ENCODE data around the gene GPC1. TPM values are rescaled to one million over a fixed set of nuclear protein-coding genes. Genes with fewer than 3 reads are reported as not detected.

GPC1 gene
- total and polyA plus RNA-seq, 4 donors: 28.0 to 66.8 (median 47.5) TPM

DNA sequence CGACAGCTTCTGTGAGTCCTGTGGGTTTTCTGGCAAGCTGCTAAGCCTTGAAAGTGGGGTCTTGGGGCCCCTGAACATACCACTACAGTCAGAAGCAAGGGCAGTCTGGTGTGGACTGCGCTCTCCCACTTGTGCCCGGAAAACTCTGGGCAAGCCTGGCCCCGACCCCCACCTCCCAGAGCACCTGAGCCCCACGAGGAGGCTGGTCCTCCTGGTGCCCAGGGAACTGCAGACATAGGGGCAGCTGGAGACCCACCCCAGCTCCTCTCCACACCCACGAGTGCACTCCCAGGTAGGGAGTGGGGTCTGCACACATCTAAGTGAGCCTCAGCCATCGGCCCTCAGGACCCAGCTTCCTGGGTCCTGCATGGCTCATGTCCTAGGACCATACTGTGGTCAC is 16.2 kb upstream of the GPC1 start:
- DNase-seq: peak in 1 of 2 donors; percentile 24
- ATAC-seq (ENCODE audit: low FRiP score): no peak
- WGBS, 2 donors: 86 to 89% methylated on average over 7 of the region's 7 CpGs

DNA sequence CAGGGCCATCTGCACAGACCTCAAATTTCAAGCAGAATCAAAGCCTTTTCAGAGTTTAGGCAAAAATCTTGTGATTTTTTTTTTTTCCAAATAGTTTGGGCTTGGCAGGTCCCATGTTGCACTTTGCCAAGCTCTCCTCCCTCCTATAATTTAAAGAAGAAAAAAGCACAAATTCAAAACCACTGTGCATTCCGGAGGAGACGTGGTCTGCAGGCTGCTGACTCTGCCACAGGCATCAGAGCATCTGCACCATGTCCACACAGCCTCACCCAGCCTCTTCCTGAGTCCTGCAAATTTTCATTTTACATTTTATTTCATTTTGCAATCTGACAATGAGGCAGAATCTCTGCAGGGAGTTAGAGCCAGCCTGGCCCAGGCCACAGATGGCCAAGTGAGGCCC is 15.7 kb upstream of the GPC1 start:
- Histone ChIP-seq H3K4me3 (ENCODE audit: low read length in 2 of 2) (no peak overlapping the region), H3K36me3 (ENCODE audit: control insufficient read depth in 1 of 2, insufficient read depth in 2 of 2, low read length in 1 of 2) (no peaks in the 10 kb centered on the region), H3K4me1 (ENCODE audit: control insufficient read depth in 1 of 2, insufficient read depth in 2 of 2, low read length in 2 of 2) (no peaks in the 10 kb centered on the region), H3K27ac (ENCODE audit: low read depth in 1 of 2, low read length in 2 of 2) (no peak overlapping the region), H3K27me3 (ENCODE audit: control insufficient read depth in 1 of 2, insufficient read depth in 2 of 2, low read length in 1 of 2) (no peaks in the 10 kb centered on the region), H3K9me3 (ENCODE audit: control insufficient read depth, low read length) (peaks cover 7% of the 10 kb centered on the region)
- DNase-seq (no peak), ATAC-seq (ENCODE audit: low FRiP score) (no peak)
- 21 to 25% methylated on average over 2 of the region's 2 CpGs for WGBS, 2 donors
- intact Hi-C loops (cut with DNase I): no loop called here

More for the DNA sequence above, 16.2 kb upstream of the GPC1 start:
- intact Hi-C loops (cut with DNase I): no loop called here
- Histone ChIP-seq H3K27ac (ENCODE audit: low read depth in 1 of 2, low read length in 2 of 2) (no peak overlapping the region), H3K9me3 (ENCODE audit: control insufficient read depth, low read length) (peaks cover 7% of the 10 kb centered on the region), H3K4me1 (ENCODE audit: control insufficient read depth in 1 of 2, insufficient read depth in 2 of 2, low read length in 2 of 2) (no peaks in the 10 kb centered on the region), H3K36me3 (ENCODE audit: control insufficient read depth in 1 of 2, insufficient read depth in 2 of 2, low read length in 1 of 2) (no peaks in the 10 kb centered on the region), H3K4me3 (ENCODE audit: low read length in 2 of 2) (no peak overlapping the region), H3K27me3 (ENCODE audit: control insufficient read depth in 1 of 2, insufficient read depth in 2 of 2, low read length in 1 of 2) (no peaks in the 10 kb centered on the region)

- H3K9me3 ChIP-seq (ENCODE audit: control insufficient read depth, low read length): peaks cover 7% of the 10 kb centered on the region
- ATAC-seq (ENCODE audit: low FRiP score) (no peak), DNase-seq (peak in 1 of 2 donors; percentile 24)
- H3K27me3 ChIP-seq (ENCODE audit: control insufficient read depth in 1 of 2, insufficient read depth in 2 of 2, low read length in 1 of 2): no peaks in the 10 kb centered on the region
- WGBS, 2 donors: 91 to 95% methylated on average over 18 of the region's 18 CpGs
- no peak overlapping the region for H3K27ac ChIP-seq (ENCODE audit: low read depth in 1 of 2, low read length in 2 of 2)
- no peaks in the 10 kb centered on the region for H3K4me1 ChIP-seq (ENCODE audit: control insufficient read depth in 1 of 2, insufficient read depth in 2 of 2, low read length in 2 of 2)
- intact Hi-C loops (cut with DNase I): no loop called here
- no peak overlapping the region for H3K4me3 ChIP-seq (ENCODE audit: low read length in 2 of 2)
- H3K36me3 ChIP-seq (ENCODE audit: control insufficient read depth in 1 of 2, insufficient read depth in 2 of 2, low read length in 1 of 2): no peaks in the 10 kb centered on the region
Observed at GRCh38 chr2:240420206-240421104, 15.0 kb upstream of the GPC1 start.

DNA sequence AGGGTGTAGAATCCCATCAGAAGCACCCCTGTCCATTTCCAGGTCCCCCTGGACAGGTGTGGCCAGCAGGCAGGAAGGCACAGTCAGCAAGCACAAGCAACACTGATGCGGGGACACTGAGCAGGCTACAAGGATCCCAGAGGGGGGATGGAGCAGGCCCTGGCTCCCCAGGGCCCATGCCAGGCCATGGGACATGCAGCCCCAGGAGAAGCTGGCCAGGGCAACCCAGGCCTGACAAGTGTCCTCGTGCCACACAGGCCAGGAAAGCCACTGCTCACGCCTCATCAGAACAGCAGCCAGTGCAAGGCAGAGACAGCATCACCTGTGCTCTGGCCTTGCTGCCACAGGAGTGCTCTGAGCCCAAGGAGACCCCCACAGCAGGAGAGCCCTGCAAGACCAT is 14.1 kb upstream of the GPC1 start:
- no peak for ATAC-seq (ENCODE audit: low FRiP score)

DNA sequence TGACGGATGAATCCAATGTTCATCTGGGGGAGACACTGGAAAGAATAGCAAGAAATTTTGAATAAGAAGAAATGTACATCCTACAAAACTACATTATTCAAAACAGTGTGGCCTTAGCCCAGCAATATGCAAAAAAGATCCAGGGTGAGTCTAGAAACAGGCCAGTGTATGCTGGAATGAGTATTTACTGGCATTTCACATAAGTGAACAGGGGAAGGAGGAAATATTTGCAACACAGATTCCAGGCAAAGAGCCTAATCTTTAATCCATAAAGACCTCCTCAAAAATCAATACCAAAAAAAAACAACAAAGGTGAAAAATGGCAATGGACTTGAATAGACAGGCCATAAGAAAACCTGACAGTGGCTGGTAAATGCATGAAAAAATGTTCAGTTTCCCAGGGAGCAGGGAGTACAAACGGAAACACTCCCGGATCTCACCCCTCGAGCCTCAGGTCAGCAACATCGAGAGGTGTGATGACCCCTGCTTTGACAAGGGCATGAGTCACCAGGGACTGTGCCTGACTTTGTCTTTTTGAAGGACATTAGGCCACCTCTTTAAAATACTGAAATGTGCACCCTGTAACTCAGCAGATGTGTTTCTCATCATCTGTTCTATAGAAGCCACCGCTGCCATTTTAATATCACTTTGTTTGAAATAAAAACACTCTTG is 12.7 kb upstream of the GPC1 start:
- DNase-seq (no peak), ATAC-seq (ENCODE audit: low FRiP score) (no peak)
- H3K27ac ChIP-seq (ENCODE audit: low read depth in 1 of 2, low read length in 2 of 2): no peak overlapping the region
- intact Hi-C loops (cut with DNase I): no loop called here
- peaks cover 10% of the 10 kb centered on the region for H3K9me3 ChIP-seq (ENCODE audit: control insufficient read depth, low read length)
- H3K4me3 ChIP-seq (ENCODE audit: low read length in 2 of 2): no peak overlapping the region
- 86 to 91% methylated on average over 6 of the region's 6 CpGs for WGBS, 2 donors
- no peaks in the 10 kb centered on the region for H3K27me3 ChIP-seq (ENCODE audit: control insufficient read depth in 1 of 2, insufficient read depth in 2 of 2, low read length in 1 of 2)
- no peaks in the 10 kb centered on the region for H3K36me3 ChIP-seq (ENCODE audit: control insufficient read depth in 1 of 2, insufficient read depth in 2 of 2, low read length in 1 of 2)
- H3K4me1 ChIP-seq (ENCODE audit: control insufficient read depth in 1 of 2, insufficient read depth in 2 of 2, low read length in 2 of 2): no peaks in the 10 kb centered on the region

More for the DNA sequence above, 14.1 kb upstream of the GPC1 start:
- no peaks in the 10 kb centered on the region for H3K4me1 ChIP-seq (ENCODE audit: control insufficient read depth in 1 of 2, insufficient read depth in 2 of 2, low read length in 2 of 2)
- 92 to 95% methylated on average over 3 of the region's 3 CpGs for WGBS, 2 donors
- peaks cover 10% of the 10 kb centered on the region for H3K9me3 ChIP-seq (ENCODE audit: control insufficient read depth, low read length)
- H3K27me3 ChIP-seq (ENCODE audit: control insufficient read depth in 1 of 2, insufficient read depth in 2 of 2, low read length in 1 of 2): no peaks in the 10 kb centered on the region
- no peak overlapping the region for H3K27ac ChIP-seq (ENCODE audit: low read depth in 1 of 2, low read length in 2 of 2)
- H3K4me3 ChIP-seq (ENCODE audit: low read length in 2 of 2): no peak overlapping the region
- intact Hi-C loops (cut with DNase I): no loop called here
- DNase-seq: no peak
- no peaks in the 10 kb centered on the region for H3K36me3 ChIP-seq (ENCODE audit: control insufficient read depth in 1 of 2, insufficient read depth in 2 of 2, low read length in 1 of 2)

GRCh38 chr2:240423788-240424191 is 11.7 kb upstream of the GPC1 start:
- H3K4me3 ChIP-seq (ENCODE audit: low read length in 2 of 2): no peak overlapping the region
- 87 to 93% methylated on average over 17 of the region's 17 CpGs for WGBS, 2 donors
- ATAC-seq (ENCODE audit: low FRiP score) (no peak), DNase-seq (peak in 1 of 2 donors; percentile 39)
- no peaks in the 10 kb centered on the region for H3K27me3 ChIP-seq (ENCODE audit: control insufficient read depth in 1 of 2, insufficient read depth in 2 of 2, low read length in 1 of 2)
- no peak overlapping the region for H3K27ac ChIP-seq (ENCODE audit: low read depth in 1 of 2, low read length in 2 of 2)
- peaks cover 7% of the 10 kb centered on the region for H3K9me3 ChIP-seq (ENCODE audit: control insufficient read depth, low read length)
- no peaks in the 10 kb centered on the region for H3K36me3 ChIP-seq (ENCODE audit: control insufficient read depth in 1 of 2, insufficient read depth in 2 of 2, low read length in 1 of 2)
- no peaks in the 10 kb centered on the region for H3K4me1 ChIP-seq (ENCODE audit: control insufficient read depth in 1 of 2, insufficient read depth in 2 of 2, low read length in 2 of 2)
- intact Hi-C loops (cut with DNase I): no loop called here

DNA sequence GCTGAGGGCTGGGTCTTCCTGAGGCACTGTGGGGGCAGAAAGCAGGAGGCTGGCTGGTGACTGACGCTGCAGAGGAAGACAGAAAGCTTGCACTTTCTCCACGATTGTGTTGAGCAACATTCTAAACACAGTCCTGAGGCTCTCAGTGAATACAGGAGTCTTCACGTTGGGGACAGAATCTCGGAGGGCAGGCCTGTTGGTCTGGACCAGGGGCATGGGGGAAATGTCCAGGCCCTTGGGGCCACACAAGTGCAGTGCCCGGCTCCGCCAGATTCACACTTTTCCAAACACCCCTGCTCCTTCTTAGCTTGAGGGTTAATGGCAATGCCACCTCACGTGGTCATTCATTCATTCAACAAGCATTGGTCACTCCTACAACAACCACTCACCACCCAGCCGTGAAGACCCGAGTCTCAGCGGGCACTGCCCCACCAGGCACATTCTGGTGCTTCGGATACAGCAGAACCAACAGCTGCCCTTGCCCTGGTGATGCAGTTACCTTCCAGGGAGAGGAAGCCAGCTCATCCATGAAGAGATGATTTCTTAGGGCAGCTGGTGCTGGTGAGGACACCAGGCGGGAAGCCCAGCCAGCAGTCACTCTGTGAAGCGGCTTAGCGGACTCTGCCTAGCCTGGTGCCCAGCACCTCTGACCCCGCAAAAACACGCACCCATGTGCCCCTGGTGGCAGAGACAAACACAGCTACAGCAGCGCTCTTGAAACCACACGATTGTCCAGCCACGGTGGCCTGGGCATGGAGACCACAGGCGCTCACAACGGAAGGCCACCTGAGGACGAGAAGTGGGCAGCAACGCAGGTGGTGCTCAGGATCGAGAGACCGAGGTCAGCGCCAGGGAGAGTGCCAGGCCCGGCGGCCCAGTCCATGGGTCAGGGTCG is 10.9 kb upstream of the GPC1 start:
- no peaks in the 10 kb centered on the region for H3K27me3 ChIP-seq (ENCODE audit: control insufficient read depth in 1 of 2, insufficient read depth in 2 of 2, low read length in 1 of 2)
- intact Hi-C loops (cut with DNase I): no loop called here
- peaks cover 7% of the 10 kb centered on the region for H3K9me3 ChIP-seq (ENCODE audit: control insufficient read depth, low read length)
- no peaks in the 10 kb centered on the region for H3K36me3 ChIP-seq (ENCODE audit: control insufficient read depth in 1 of 2, insufficient read depth in 2 of 2, low read length in 1 of 2)
- peak; percentile 32 to 36 for DNase-seq
- no peak for ATAC-seq (ENCODE audit: low FRiP score)
- no peaks in the 10 kb centered on the region for H3K4me1 ChIP-seq (ENCODE audit: control insufficient read depth in 1 of 2, insufficient read depth in 2 of 2, low read length in 2 of 2)
- no peak overlapping the region for H3K27ac ChIP-seq (ENCODE audit: low read depth in 1 of 2, low read length in 2 of 2)
- WGBS, 2 donors: 90 to 93% methylated on average over 29 of the region's 29 CpGs
- H3K4me3 ChIP-seq (ENCODE audit: low read length in 2 of 2): no peak overlapping the region

DNA sequence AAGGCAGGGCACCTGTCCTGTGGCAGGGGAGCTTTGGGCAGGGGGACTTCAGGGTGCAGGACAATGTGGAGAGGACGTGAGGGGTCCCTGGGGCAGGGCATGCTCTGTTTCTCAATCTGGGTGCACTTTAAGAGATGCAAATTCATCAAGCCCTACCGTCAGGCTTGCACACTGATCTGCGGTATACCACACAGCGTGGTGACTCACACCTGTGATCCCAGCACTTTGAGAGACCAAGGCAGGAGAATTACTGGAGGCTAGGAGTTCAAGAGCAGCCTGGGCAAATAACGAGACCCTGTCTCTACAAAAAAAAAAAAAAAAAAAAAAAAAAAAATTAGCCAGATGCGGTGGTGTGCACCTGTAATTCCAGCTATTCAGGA is 10.2 kb upstream of the GPC1 start:
- Histone ChIP-seq H3K9me3 (ENCODE audit: control insufficient read depth, low read length) (peaks cover 7% of the 10 kb centered on the region), H3K36me3 (ENCODE audit: control insufficient read depth in 1 of 2, insufficient read depth in 2 of 2, low read length in 1 of 2) (no peaks in the 10 kb centered on the region), H3K4me1 (ENCODE audit: control insufficient read depth in 1 of 2, insufficient read depth in 2 of 2, low read length in 2 of 2) (no peaks in the 10 kb centered on the region), H3K4me3 (ENCODE audit: low read length in 2 of 2) (no peak overlapping the region), H3K27me3 (ENCODE audit: control insufficient read depth in 1 of 2, insufficient read depth in 2 of 2, low read length in 1 of 2) (no peaks in the 10 kb centered on the region), H3K27ac (ENCODE audit: low read depth in 1 of 2, low read length in 2 of 2) (no peak overlapping the region)
- ATAC-seq (ENCODE audit: low FRiP score): no peak
- WGBS, 2 donors: 90 to 95% methylated on average over 6 of the region's 6 CpGs
- DNase-seq: no peak
- intact Hi-C loops (cut with DNase I): no loop called here
